A673 (cell line): ENCODE measurements around the gene FBXL2. TPM values are rescaled to one million over a fixed set of nuclear protein-coding genes. Genes with fewer than 3 reads are reported as not detected.

Source experiments
- BruUV-seq: library from RNA; stranded (reverse); fragments of 400-500 nt; replicated peaks from 2 replicates; lab custom pipeline; 2021; lab: Mats Ljungman, UMichigan
- CTCF ChIA-PET: fragments of 300-600 bp; sonication (Branson Sonifier 250); formaldehyde crosslinking; loops from one replicate; lab custom pipeline; 2022; ENCODE audit warnings: antibody characterized with exemption; lab: Charles Lee
- POLR2A ChIA-PET: fragments of 300-600 bp; sonication (Branson Sonifier 250); formaldehyde crosslinking; loops from one replicate; lab custom pipeline; 2022; ENCODE audit warnings: antibody characterized with exemption; ENCODE audit not compliant: low non-redundant PET; lab: Charles Lee
- DNase-seq: peaks from one replicate; pipeline ENCODE4 v3.0.0-alpha.2; 2015; ENCODE audit warnings: low spot score
- H3K27ac ChIP-seq: fragments of 200-600 bp; sonication (generic); 2 replicates; pipeline ENCODE4 v1.5.1; 2016; ENCODE audit warnings: mixed run types, low read depth, mild to moderate bottlenecking, mixed read lengths, antibody characterized with exemption, low read length; ENCODE audit not compliant: poor library complexity, severe bottlenecking
- H3K27me3 ChIP-seq: fragments of 200-600 bp; sonication (generic); replicated peaks from 2 replicates; pipeline ENCODE4 v1.6.1; 2017; ENCODE audit warnings: mixed run types, low read depth, mild to moderate bottlenecking, mixed read lengths, antibody characterized with exemption, low read length; ENCODE audit not compliant: insufficient read depth, poor library complexity
- H3K36me3 ChIP-seq: fragments of 200-600 bp; sonication (generic); 2 replicates; pipeline ENCODE4 v1.6.1; 2016; ENCODE audit warnings: mixed run types, mild to moderate bottlenecking, mixed read lengths, antibody characterized with exemption, low read length; ENCODE audit not compliant: insufficient read depth, poor library complexity, severe bottlenecking
- H3K4me1 ChIP-seq: fragments of 200-600 bp; sonication (generic); 2 replicates; pipeline ENCODE4 v1.6.1; 2017; ENCODE audit warnings: mixed run types, mild to moderate bottlenecking, mixed read lengths, antibody characterized with exemption, low read length; ENCODE audit not compliant: insufficient read depth, poor library complexity, severe bottlenecking
- H3K4me3 ChIP-seq: fragments of 200-600 bp; sonication (generic); 2 replicates; pipeline ENCODE4 v1.5.1; 2016; ENCODE audit warnings: low read depth, mixed run types, mild to moderate bottlenecking, mixed read lengths, low read length; ENCODE audit not compliant: poor library complexity, severe bottlenecking
- H3K9me3 ChIP-seq: fragments of 200-600 bp; sonication (generic); 2 replicates; pipeline ENCODE4 v1.6.1; 2016; ENCODE audit warnings: mixed run types, low read depth, mild to moderate bottlenecking, mixed read lengths, antibody characterized with exemption, low read length; ENCODE audit not compliant: poor library complexity, severe bottlenecking
- CTCF ChIP-seq: fragments of 300-800, 200-600 bp; sonication (generic); conservative IDR thresholded peaks from 2 replicates; pipeline ENCODE4 v1.5.1; 2017; ENCODE audit warnings: low read depth, mild to moderate bottlenecking, antibody characterized with exemption, low read length, moderate library complexity, mixed read lengths
- EZH2 ChIP-seq: fragments of 200-600 bp; sonication (generic); IDR thresholded peaks from 2 replicates; pipeline ENCODE4 v1.6.1; 2017; ENCODE audit warnings: borderline replicate concordance, low read depth, mild to moderate bottlenecking, mixed read lengths, antibody characterized with exemption, low read length; ENCODE audit not compliant: poor library complexity, severe bottlenecking
- intact Hi-C: fragments of 100-400 bp; cut with micrococcal nuclease; formaldehyde crosslinking; loops from one replicate; pipeline ENCODE4 v1.10.0; 2022; ENCODE audit not compliant: unreplicated experiment
- total RNA-seq: library from RNA; stranded (reverse); gene quantifications from 2 replicates; pipeline ENCODE4 v1.2.3, GENCODE V29; 2021

Gene FBXL2
- total RNA-seq, 1 experiment from 2014 or later: 7.8 TPM

DNA sequence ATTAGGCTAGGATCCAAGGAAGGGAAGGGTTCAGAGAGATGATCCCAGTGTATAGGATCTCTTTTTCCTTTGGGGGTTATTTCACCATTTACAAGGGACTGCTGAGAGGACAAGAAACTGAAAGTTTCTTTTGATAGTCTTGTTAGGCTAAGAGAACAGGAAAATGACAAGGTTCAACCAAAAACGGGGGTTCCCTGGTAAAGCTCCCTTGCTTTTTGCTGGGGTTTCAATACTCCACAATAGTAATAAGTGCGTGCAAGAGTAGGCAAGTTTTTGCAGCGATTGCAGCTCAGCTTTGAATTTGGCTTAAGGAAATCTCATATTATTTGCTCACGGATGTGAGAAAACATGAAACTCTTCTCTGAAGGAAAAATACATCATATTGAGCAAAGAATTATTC is 39.8 kb upstream of the FBXL2 start:
- Histone ChIP-seq H3K27me3 (no peaks in the 10 kb centered on the region), H3K9me3 (no peaks in the 10 kb centered on the region), H3K4me1 (no peaks in the 10 kb centered on the region), H3K27ac (no peak overlapping the region), H3K36me3 (no peaks in the 10 kb centered on the region), H3K4me3 (no peak overlapping the region)
- TF ChIP-seq CTCF: no peak
- BruUV-seq: no TSS peak
- ChIA-PET POLR2A (no interaction called here), CTCF (no interaction called here)
- intact Hi-C loops: no loop called here
- no peak for DNase-seq

DNA sequence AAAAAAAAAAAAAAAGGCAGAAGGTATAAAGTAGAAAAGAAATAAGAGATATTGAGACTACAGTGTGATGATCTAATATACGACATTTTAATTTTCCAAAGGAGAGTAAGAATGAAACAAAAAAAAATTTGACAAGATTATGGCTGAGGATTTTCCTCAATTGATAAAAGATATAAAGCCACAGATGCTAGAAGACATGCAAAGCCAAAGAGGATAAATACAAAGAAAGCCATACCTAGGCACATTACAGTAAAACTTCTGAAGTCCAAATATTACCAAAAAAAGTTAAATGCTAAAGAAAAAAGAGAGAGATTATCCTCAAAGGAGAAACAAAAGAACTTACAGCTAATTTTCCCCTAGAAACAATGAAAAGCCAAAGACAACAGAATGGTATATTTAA is 38.3 kb upstream of the FBXL2 start:
- Histone ChIP-seq H3K36me3 (no peaks in the 10 kb centered on the region), H3K27me3 (no peaks in the 10 kb centered on the region), H3K9me3 (no peaks in the 10 kb centered on the region), H3K4me1 (no peaks in the 10 kb centered on the region), H3K4me3 (no peak overlapping the region), H3K27ac (no peak overlapping the region)
- POLR2A ChIA-PET: no interaction called here
- no TSS peak for BruUV-seq
- CTCF ChIA-PET: no interaction called here
- TF ChIP-seq EZH2 (no peak), CTCF (no peak)
- no peak for DNase-seq
- intact Hi-C loops: no loop called here

GRCh38 chr3:33240261-33240660 is 37.0 kb upstream of the FBXL2 start:
- Histone ChIP-seq H3K4me3 (no peak overlapping the region), H3K9me3 (no peaks in the 10 kb centered on the region), H3K4me1 (no peaks in the 10 kb centered on the region), H3K27me3 (no peaks in the 10 kb centered on the region), H3K27ac (no peak overlapping the region), H3K36me3 (no peaks in the 10 kb centered on the region)
- POLR2A ChIA-PET: no interaction called here
- intact Hi-C loops: no loop called here
- CTCF ChIA-PET: no interaction called here
- BruUV-seq: no TSS peak
- TF ChIP-seq EZH2 (no peak), CTCF (no peak)
- DNase-seq: no peak
